ENCODE measurements around the gene MAP2K1. TPM values are rescaled to one million over a fixed set of nuclear protein-coding genes. Genes with fewer than 3 reads are reported as not detected.
"Not testable (repeated sequence)": the region's sequence is repeated elsewhere in the genome, so short reads cannot be mapped to it uniquely, and the experiment has no call there.

The MAP2K1 gene
- total RNA-seq, 1 donor from 2014 or later = 39.7 TPM

- no peak for ATAC-seq
Measured at GRCh38 chr15:66480267-66480666, 93.6 kb downstream of the MAP2K1 start.

- ATAC-seq = peak; percentile 70
Measured at GRCh38 chr15:66481107-66481856, 94.6 kb downstream of the MAP2K1 start.

GRCh38 chr15:66482539-66482938, 95.8 kb downstream of the MAP2K1 start:
- no peak for ATAC-seq

- peak; percentile 68 for ATAC-seq
Measured at GRCh38 chr15:66483131-66483566, 96.4 kb downstream of the MAP2K1 start.

- ATAC-seq = no peak
Measured at GRCh38 chr15:66484539-66485112, 97.9 kb downstream of the MAP2K1 start.

- ATAC-seq = no peak
Measured at GRCh38 chr15:66486887-66487286, 100.2 kb downstream of the MAP2K1 start.

- no peak for ATAC-seq
Measured at GRCh38 chr15:66488525-66488924, 101.8 kb downstream of the MAP2K1 start.

- no peak for ATAC-seq
Measured at GRCh38 chr15:66489179-66489791, 102.6 kb downstream of the MAP2K1 start.

- no peak for ATAC-seq
Measured at GRCh38 chr15:66491846-66492245, 105.1 kb downstream of the MAP2K1 start.

GRCh38 chr15:66494262-66494661, 107.5 kb downstream of the MAP2K1 start:
- ATAC-seq = no peak

- peak; percentile 61 for ATAC-seq
Measured at GRCh38 chr15:66496951-66497501, 110.3 kb downstream of the MAP2K1 start.

GRCh38 chr15:66497502-66498455, 111.1 kb downstream of the MAP2K1 start, which contains the start of gene SNAPC5:
TSS of gene SNAPC5 (minus strand) at chr15:66497762. CDS start at chr15:66497731, 31 bp downstream.
- peak; percentile 92 for ATAC-seq

- no peak for ATAC-seq
Measured at GRCh38 chr15:66498501-66499386, 112.0 kb downstream of the MAP2K1 start.

GRCh38 chr15:66500346-66500745, 113.6 kb downstream of the MAP2K1 start:
- not testable (repeated sequence) for ATAC-seq

- ATAC-seq = no peak
Measured at GRCh38 chr15:66502491-66502890, 115.8 kb downstream of the MAP2K1 start.

GRCh38 chr15:66503041-66503648, 116.4 kb downstream of the MAP2K1 start:
- not testable (repeated sequence) for ATAC-seq

- ATAC-seq = peak; percentile 4
Measured at GRCh38 chr15:66503780-66504562, 117.3 kb downstream of the MAP2K1 start.

- peak; percentile 86 for ATAC-seq
Measured at GRCh38 chr15:66504563-66505429, 118.1 kb downstream of the MAP2K1 start, which contains the start of the genes RPL4 and ZWILCH. TSS of gene RPL4 (minus strand) at chr15:66504855. CDS start at chr15:66504790, 65 bp downstream. TSS of gene ZWILCH (plus strand) at chr15:66505326. CDS start at chr15:66505339, 13 bp downstream.

Measured in esophagus mucosa (tissue), 1 donor.